Large intestine (tissue), 3 donors: Measurements from ENCODE around the gene MARVELD1. TPM values are rescaled to one million over a fixed set of nuclear protein-coding genes. Genes with fewer than 3 reads are reported as not detected.

ENCODE experiments used
- DNase-seq, 2 donors: peaks; one replicate each; pipeline versions ENCODE4 v3.0.0 to v3.0.0-alpha.2; 2013
- H3K27ac ChIP-seq: one replicate; pipeline ENCODE4 v1.5.1; 2013; ENCODE audit warnings: low read length
- H3K27me3 ChIP-seq: 2 replicates; pipeline ENCODE4 v1.6.1; 2013; ENCODE audit warnings: low read length; ENCODE audit not compliant: control insufficient read depth, insufficient read depth
- H3K36me3 ChIP-seq: 2 replicates; pipeline ENCODE4 v1.6.1; 2013; ENCODE audit warnings: low read length; ENCODE audit not compliant: control insufficient read depth, insufficient read depth
- H3K4me1 ChIP-seq: one replicate; pipeline ENCODE4 v1.6.1; 2013; ENCODE audit warnings: low read length; ENCODE audit not compliant: control insufficient read depth, insufficient read depth
- H3K4me3 ChIP-seq: one replicate; pipeline ENCODE4 v1.5.1; 2013; ENCODE audit warnings: low read length
- H3K9me3 ChIP-seq: one replicate; pipeline ENCODE4 v1.6.1; 2013; ENCODE audit warnings: mild to moderate bottlenecking, low read depth, low read length, moderate library complexity; ENCODE audit not compliant: control insufficient read depth
- WGBS: methylation state at CpG from one replicate; pipeline ENCODE4 v1.1.5; 2013; ENCODE audit warnings: low lambda C conversion rate; ENCODE audit not compliant: insufficient coverage; 5-methylcytosine and 5-hydroxymethylcytosine counted together
- polyA plus RNA-seq: library from polyadenylated mRNA; unstranded; fragments of 120-200 nt; gene quantifications from one replicate; pipeline ENCODE4 v1.2.1, GENCODE V29; 2013

MARVELD1 gene
- polyA plus RNA-seq, 1 donor, result 32.9 TPM

- WGBS, result no CpG with 5 or more reads among the region's 72 CpGs
- Histone ChIP-seq H3K4me3 (peak within 1 kb of the TSS; percentile 94), H3K27ac (peak within 1 kb of the TSS; percentile 85), H3K36me3 (peaks cover 23% of the 10 kb centered on the region), H3K4me1 (peaks cover 9% of the 10 kb centered on the region), H3K27me3 (no peaks in the 10 kb centered on the region), H3K9me3 (no peaks in the 10 kb centered on the region)
- DNase-seq, result peak; percentile 95 to 97
These were observed 23.6 kb downstream of the MARVELD1 start, which contains the start of gene ZFYVE27 for GRCh38 chr10:97736902-97737769. TSS of gene ZFYVE27 (plus strand) at chr10:97737128. CDS start at chr10:97738478, 1,350 bp downstream.

GRCh38 chr10:97737770-97738265, 24.3 kb downstream of the MARVELD1 start:
- Histone ChIP-seq H3K4me3 (peak overlapping the region; percentile 94), H3K36me3 (peaks cover 27% of the 10 kb centered on the region), H3K9me3 (no peaks in the 10 kb centered on the region), H3K27me3 (no peaks in the 10 kb centered on the region), H3K27ac (peak overlapping the region; percentile 85), H3K4me1 (peaks cover 9% of the 10 kb centered on the region)
- WGBS, result 90% methylated on average over 2 of the region's 14 CpGs
- DNase-seq, result no peak

- Histone ChIP-seq H3K4me3 (no peak overlapping the region), H3K27me3 (no peaks in the 10 kb centered on the region), H3K27ac (no peak overlapping the region), H3K4me1 (peaks cover 9% of the 10 kb centered on the region), H3K9me3 (no peaks in the 10 kb centered on the region), H3K36me3 (peaks cover 35% of the 10 kb centered on the region)
- 100% methylated on average over 1 of the region's 4 CpGs for WGBS
- DNase-seq, result no peak
These were observed 25.1 kb downstream of the MARVELD1 start for GRCh38 chr10:97738616-97739015.

GRCh38 chr10:97740613-97741012, 27.1 kb downstream of the MARVELD1 start:
- no CpG with 5 or more reads among the region's 2 CpGs for WGBS
- no peak for DNase-seq
- no peaks in the 10 kb centered on the region for H3K9me3 ChIP-seq
- H3K27ac ChIP-seq, result no peak overlapping the region
- no peaks in the 10 kb centered on the region for H3K27me3 ChIP-seq
- no peak overlapping the region for H3K4me3 ChIP-seq
- H3K36me3 ChIP-seq, result peaks cover 53% of the 10 kb centered on the region
- H3K4me1 ChIP-seq, result peaks cover 9% of the 10 kb centered on the region

- WGBS, result 100% methylated on average over 2 of the region's 10 CpGs
- H3K27me3 ChIP-seq, result no peaks in the 10 kb centered on the region
- peaks cover 70% of the 10 kb centered on the region for H3K36me3 ChIP-seq
- H3K4me1 ChIP-seq, result peaks cover under 1% of the 10 kb centered on the region
- no peak overlapping the region for H3K4me3 ChIP-seq
- no peak overlapping the region for H3K27ac ChIP-seq
- H3K9me3 ChIP-seq, result no peaks in the 10 kb centered on the region
- no peak for DNase-seq
These were observed 29.8 kb downstream of the MARVELD1 start for GRCh38 chr10:97743169-97743943.

GRCh38 chr10:97744405-97745035, 31.0 kb downstream of the MARVELD1 start:
- Histone ChIP-seq H3K27ac (no peak overlapping the region), H3K9me3 (no peaks in the 10 kb centered on the region), H3K4me3 (no peak overlapping the region), H3K27me3 (no peaks in the 10 kb centered on the region), H3K4me1 (no peaks in the 10 kb centered on the region), H3K36me3 (peaks cover 70% of the 10 kb centered on the region)
- no CpG with 5 or more reads among the region's 15 CpGs for WGBS
- DNase-seq, result peak in 1 of 2 donors; percentile 38

GRCh38 chr10:97747573-97747972, 34.0 kb downstream of the MARVELD1 start:
- no CpG with 5 or more reads among the region's 1 CpG for WGBS
- no peaks in the 10 kb centered on the region for H3K27me3 ChIP-seq
- peaks cover 83% of the 10 kb centered on the region for H3K36me3 ChIP-seq

GRCh38 chr10:97748116-97748515, 34.6 kb downstream of the MARVELD1 start:
- peaks cover 3% of the 10 kb centered on the region for H3K9me3 ChIP-seq
- H3K27me3 ChIP-seq, result no peaks in the 10 kb centered on the region
- no peak overlapping the region for H3K4me3 ChIP-seq
- no peaks in the 10 kb centered on the region for H3K4me1 ChIP-seq
- no peak overlapping the region for H3K27ac ChIP-seq
- no CpG with 5 or more reads among the region's 10 CpGs for WGBS
- DNase-seq, result no peak
- H3K36me3 ChIP-seq, result peaks cover 82% of the 10 kb centered on the region

More at GRCh38 chr10:97747573-97747972, 34.0 kb downstream of the MARVELD1 start:
- Histone ChIP-seq H3K4me1 (no peaks in the 10 kb centered on the region), H3K4me3 (no peak overlapping the region), H3K27ac (no peak overlapping the region), H3K9me3 (no peaks in the 10 kb centered on the region)
- no peak for DNase-seq

GRCh38 chr10:97752956-97753355, 39.4 kb downstream of the MARVELD1 start:
- H3K36me3 ChIP-seq, result peaks cover 91% of the 10 kb centered on the region
- WGBS, result no CpG with 5 or more reads among the region's 18 CpGs
- H3K9me3 ChIP-seq, result peaks cover 3% of the 10 kb centered on the region
- H3K4me3 ChIP-seq, result no peak overlapping the region
- no peak overlapping the region for H3K27ac ChIP-seq
- DNase-seq, result no peak
- no peaks in the 10 kb centered on the region for H3K4me1 ChIP-seq
- H3K27me3 ChIP-seq, result no peaks in the 10 kb centered on the region

- 96% methylated on average over 3 of the region's 4 CpGs for WGBS
- Histone ChIP-seq H3K36me3 (peaks cover 88% of the 10 kb centered on the region), H3K27me3 (no peaks in the 10 kb centered on the region)
These were observed 41.2 kb downstream of the MARVELD1 start for GRCh38 chr10:97754726-97755125.

More at GRCh38 chr10:97754726-97755125, 41.2 kb downstream of the MARVELD1 start:
- no peak for DNase-seq
- H3K27ac ChIP-seq, result no peak overlapping the region
- H3K4me3 ChIP-seq, result no peak overlapping the region
- peaks cover 2% of the 10 kb centered on the region for H3K4me1 ChIP-seq
- peaks cover 3% of the 10 kb centered on the region for H3K9me3 ChIP-seq
